ENCODE measurements around the gene PGS1.

The PGS1 gene

GRCh38 chr17:78473951-78474613 is 95.6 kb downstream of the PGS1 start:
- no peaks in the 10 kb centered on the region for H3K27me3 ChIP-seq (ENCODE audit: low read length)
- no peaks in the 10 kb centered on the region for H3K9me2 ChIP-seq (replicated peaks; ENCODE audit: insufficient read depth, low read length)
- H2AFZ ChIP-seq (ENCODE audit: low read depth, low read length, severe bottlenecking), result no peak overlapping the region
- no peaks in the 10 kb centered on the region for H4K20me1 ChIP-seq (ENCODE audit: low read depth, low read length)
- H3K9ac ChIP-seq (ENCODE audit: low read length), result no peak overlapping the region
- no peaks in the 10 kb centered on the region for H3K79me2 ChIP-seq (ENCODE audit: insufficient read depth, low read length)
- no peak for TF ChIP-seq CTCF (IDR thresholded peaks at IDR 0.05; ENCODE audit: insufficient read depth, low read length, poor library complexity, severe bottlenecking)
- no peak for TF ChIP-seq EZH2phosphoT487 (conservative IDR thresholded peaks at IDR 0.05; ENCODE audit: low read length)
- no peak overlapping the region for H3K4me3 ChIP-seq (ENCODE audit: insufficient read depth, low read length, poor library complexity, severe bottlenecking)
- H3F3A ChIP-seq (ENCODE audit: insufficient read depth), result no peaks in the 10 kb centered on the region
- H3K9me3 ChIP-seq (ENCODE audit: insufficient read depth, low read length), result 0 out of 2 replicates have a peak, but pooled peaks cover 2% of the 10 kb centered on the region
- no peak overlapping the region for H3K27ac ChIP-seq (ENCODE audit: low read depth, low read length)
- no peak overlapping the region for H3K4me2 ChIP-seq (ENCODE audit: low read depth, low read length, poor library complexity, severe bottlenecking)
- no peaks in the 10 kb centered on the region for H3K36me3 ChIP-seq (ENCODE audit: low read length)
